DMS114 treated with DMSO at 0.1 percent for 48 hours (cell line): ENCODE data around the gene TSC2.
"Not testable (repeated sequence)": the region's sequence is repeated elsewhere in the genome, so short reads cannot be mapped to it uniquely, and the experiment has no call there.

Experiments
- DNase-seq: peaks from one replicate; lab custom pipeline; 2025; ENCODE audit not compliant: unreplicated experiment; lab: John Stamatoyannopoulos, UW

TSC2 gene

DNA sequence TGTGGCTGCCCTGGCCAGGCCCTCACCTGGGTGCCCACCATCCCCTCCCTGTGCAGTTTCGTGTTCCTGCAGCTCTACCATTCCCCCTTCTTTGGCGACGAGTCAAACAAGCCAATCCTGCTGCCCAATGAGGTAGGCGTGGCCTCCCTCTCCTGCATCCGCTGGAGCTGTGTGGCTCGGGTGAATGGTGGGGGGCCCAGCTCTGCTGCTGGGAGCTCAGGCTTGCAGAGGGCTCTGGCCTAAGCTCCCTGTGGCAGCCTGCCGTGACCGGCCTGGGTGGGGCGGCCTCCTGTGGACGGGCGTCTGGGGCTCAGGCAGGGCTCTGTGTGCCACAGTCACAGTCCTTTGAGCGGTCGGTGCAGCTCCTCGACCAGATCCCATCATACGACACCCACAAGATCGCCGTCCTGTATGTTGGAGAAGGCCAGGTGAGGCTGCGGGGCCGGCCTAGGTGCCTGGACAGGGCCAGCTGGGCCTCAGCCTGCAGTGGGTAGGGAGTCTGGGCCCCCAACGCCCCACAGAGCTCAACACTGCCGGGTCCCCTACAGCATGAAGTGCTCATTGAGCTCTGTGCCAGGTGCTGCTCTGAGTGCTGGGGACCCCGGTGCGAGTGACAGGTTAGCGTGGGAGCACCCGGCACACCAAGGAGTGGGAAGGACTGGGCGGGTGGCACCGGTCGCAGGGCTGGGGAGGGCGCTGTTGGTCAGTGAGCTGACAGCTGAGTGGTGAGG, 37.3 kb downstream of the TSC2 start:
- no peak for DNase-seq

GRCh38 chr16:2085669-2086068, 37.9 kb downstream of the TSC2 start:
- no peak for DNase-seq

DNA sequence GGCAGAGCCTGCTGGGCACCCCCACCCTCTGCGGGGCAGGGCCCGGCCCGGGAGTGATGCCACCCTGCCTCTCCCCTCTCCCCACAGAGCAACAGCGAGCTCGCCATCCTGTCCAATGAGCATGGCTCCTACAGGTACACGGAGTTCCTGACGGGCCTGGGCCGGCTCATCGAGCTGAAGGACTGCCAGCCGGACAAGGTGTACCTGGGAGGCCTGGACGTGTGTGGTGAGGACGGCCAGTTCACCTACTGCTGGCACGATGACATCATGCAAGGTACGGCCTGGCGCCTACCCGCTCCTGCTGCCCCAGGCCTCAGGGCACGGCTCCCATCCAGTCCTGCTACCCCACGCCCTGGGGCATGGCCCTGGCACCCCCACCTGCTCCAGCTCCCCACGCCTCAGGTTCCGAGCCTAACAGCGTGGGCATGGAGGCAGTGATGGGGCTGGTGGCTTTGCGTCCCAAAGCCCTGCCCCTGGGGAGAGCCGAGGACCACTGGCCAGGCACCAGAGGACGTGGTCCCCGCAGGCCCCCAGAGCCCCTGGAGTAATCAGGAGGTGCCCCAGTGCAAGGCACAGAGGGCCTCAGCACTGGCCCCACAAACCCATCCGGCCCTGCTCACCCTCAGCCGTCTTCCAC, 38.4 kb downstream of the TSC2 start:
- no peak for DNase-seq

GRCh38 chr16:2086812-2087747, 39.3 kb downstream of the TSC2 start:
- no peak for DNase-seq

GRCh38 chr16:2087748-2088631, 40.2 kb downstream of the TSC2 start:
- no peak for DNase-seq

- DNase-seq, result no peak
Measured at GRCh38 chr16:2088759-2089358, 41.1 kb downstream of the TSC2 start.

DNA sequence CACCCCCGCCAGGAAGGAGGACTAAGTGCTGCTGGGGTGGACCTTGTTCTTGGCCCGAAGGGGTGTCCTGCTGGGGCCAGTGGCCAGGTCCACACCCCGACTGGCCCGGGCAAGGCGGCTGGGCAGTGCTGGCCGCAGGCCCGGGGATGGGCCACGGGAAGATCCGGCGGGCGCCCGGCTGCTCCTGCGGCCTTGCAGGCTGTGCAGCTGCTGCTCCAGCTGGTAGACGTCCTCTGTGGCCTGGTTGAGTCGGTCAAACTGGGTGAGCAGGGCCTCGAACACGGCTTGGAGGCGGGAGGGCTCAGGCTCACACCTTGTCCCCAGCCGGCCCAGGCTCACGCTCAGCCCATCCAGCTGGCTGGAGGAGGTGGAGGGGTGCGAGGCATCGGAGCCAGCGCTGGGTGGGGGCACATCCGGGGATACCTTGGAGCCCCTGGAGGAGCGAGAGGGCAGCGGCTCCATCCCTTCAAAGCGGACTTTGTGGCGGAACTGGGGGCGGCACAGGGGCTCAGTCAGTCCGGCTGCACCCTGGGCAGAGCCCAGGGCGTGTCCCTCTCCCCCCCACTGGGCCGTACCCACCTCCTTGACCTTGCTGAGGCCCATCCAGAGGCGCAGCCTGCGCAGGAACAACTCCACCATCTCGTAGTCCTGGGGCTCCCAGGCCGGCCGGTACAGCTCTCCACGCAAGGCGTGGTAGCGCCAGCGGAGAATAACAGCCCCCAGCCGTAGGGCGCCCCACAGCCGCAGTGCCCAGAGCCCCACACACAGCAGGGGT, 42.1 kb downstream of the TSC2 start:
- no peak for DNase-seq

- no peak for DNase-seq
Measured at GRCh38 chr16:2090481-2090776, 42.6 kb downstream of the TSC2 start.

- no peak for DNase-seq
Measured at GRCh38 chr16:2090777-2091546, 43.2 kb downstream of the TSC2 start.

- DNase-seq, result no peak
Measured at GRCh38 chr16:2091547-2092255, 43.9 kb downstream of the TSC2 start.

- no peak for DNase-seq
Measured at GRCh38 chr16:2092256-2092620, 44.5 kb downstream of the TSC2 start.

- DNase-seq, result no peak
Measured at GRCh38 chr16:2092866-2093265, 45.1 kb downstream of the TSC2 start.

DNA sequence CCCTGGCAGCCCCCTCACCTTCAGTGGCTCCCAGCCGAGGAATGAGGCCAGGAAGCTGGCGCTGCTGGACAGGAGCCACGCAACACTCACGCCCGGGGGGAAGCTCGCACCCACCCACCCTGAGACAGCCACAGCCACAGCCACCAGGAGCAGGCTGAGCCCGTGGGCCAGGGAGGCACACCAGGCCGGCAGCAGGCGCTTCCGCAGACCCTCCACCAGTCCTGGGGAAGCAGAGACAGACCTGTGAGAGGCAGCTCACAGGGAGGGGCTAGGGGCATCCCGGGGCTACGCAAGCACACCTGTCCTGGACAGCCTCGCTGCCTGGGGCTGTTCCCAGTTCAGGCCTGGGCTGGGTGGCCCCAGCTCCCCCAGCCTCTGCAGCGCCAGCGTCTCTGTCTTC, 46.0 kb downstream of the TSC2 start:
- no peak for DNase-seq

- DNase-seq, result no peak
Measured at GRCh38 chr16:2095315-2095853, 47.6 kb downstream of the TSC2 start.

DNA sequence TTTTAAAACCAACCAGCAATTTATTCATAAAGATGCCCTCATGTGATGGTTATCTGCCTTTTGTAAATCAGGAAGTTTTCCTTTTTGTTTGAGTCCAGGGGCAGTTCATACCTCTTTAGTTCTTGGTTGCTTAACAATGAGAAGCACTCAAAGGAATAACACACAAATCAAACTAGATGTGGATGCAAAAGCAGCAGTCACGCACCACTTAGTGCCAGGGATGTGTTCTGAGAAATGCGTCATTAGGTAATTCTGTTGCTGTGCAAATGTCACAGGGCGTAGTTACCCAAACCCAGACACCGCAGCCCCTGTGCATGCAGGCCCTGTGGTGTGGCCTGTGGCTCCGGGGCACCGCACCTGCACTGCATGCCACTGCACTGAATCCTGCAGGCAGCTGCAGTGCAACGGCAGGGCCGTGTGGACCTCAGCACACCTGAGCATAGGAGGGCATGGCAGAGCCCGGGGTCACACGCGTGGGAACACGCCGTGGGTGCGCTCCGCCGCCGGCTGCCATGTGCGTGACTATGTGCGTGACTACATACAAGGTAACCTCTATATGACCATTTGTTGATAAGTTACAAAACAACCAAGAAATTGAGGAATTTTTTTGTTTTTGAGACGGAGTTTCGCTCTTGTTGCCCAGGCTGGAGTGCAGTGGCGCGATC, 48.3 kb downstream of the TSC2 start:
- DNase-seq, result no peak

- DNase-seq, result no peak
Measured at GRCh38 chr16:2096853-2097595, 49.2 kb downstream of the TSC2 start.

DNA sequence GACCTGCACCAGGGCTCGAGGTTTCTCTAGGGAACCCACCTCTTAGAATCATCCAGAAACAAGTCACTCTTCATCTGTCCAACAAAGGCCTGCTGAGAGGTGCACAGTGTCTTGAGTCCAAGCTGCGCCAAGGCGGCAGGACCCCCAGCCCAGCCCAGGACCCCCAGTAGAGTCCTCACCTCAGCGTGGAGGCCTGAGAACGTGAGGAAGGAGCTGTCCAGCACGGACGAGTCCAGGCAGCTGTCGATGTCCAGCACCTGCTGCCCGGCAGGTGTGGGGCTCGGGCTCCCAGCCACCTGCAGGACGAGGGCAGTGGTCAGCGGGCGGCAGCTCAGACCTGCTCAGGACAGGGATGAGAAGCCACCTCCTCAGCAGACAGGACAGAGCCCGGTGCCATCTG, 49.9 kb downstream of the TSC2 start:
- DNase-seq, result not testable (repeated sequence)
